Sigmoid colon (tissue), 7 donors: ENCODE measurements around the gene CYP4F11. TPM values are rescaled to one million over a fixed set of nuclear protein-coding genes. Genes with fewer than 3 reads are reported as not detected.
"Not testable (repeated sequence)": the region's sequence is repeated elsewhere in the genome, so short reads cannot be mapped to it uniquely, and the experiment has no call there.

Source experiments
- DNase-seq: peaks from one replicate; pipeline ENCODE4 v3.0.0-alpha.2; 2019
- H3K27ac ChIP-seq, 4 donors: fragments of 200-600 bp; sonication (generic); one replicate each; pipeline ENCODE4 v1.5.1; 2016 to 2019; ENCODE audit warnings: mild to moderate bottlenecking in 1 of 4
- H3K27me3 ChIP-seq, 3 donors: fragments of 200-600 bp; sonication (generic); one replicate each; pipeline ENCODE4 v1.5.1; 2019; ENCODE audit warnings: mild to moderate bottlenecking in 1 of 3
- H3K36me3 ChIP-seq, 4 donors: fragments of 200-600 bp; sonication (generic); one replicate each; pipeline ENCODE4 v1.5.1; 2016 to 2019
- H3K4me1 ChIP-seq, 4 donors: fragments of 200-600 bp; sonication (generic); one replicate each; pipeline ENCODE4 v1.5.1; 2017 to 2019
- H3K4me3 ChIP-seq, 4 donors: fragments of 200-600 bp; sonication (generic); one replicate each; pipeline ENCODE4 v1.5.1; 2017 to 2019; ENCODE audit warnings: mild to moderate bottlenecking in 2 of 4, moderate library complexity in 1 of 4
- H3K9me3 ChIP-seq, 4 donors: fragments of 200-600 bp in 3 of 4; sonication (generic) in 3 of 4; one replicate each; pipeline versions ENCODE4 v1.5.1 to v1.6.1; 2013 to 2019
- EP300 ChIP-seq, 4 donors: sonication (generic); formaldehyde crosslinking; IDR thresholded peaks; one replicate each; pipeline ENCODE4 v1.6.1; 2017; ENCODE audit warnings: antibody characterized with exemption in 4 of 4
- POLR2A ChIP-seq, 2 donors: fragments of 450-650 bp; IDR thresholded peaks; one replicate each; pipeline ENCODE4 v1.6.1; 2016; ENCODE audit warnings: antibody characterized with exemption in 2 of 2, mild to moderate bottlenecking in 2 of 2, moderate library complexity in 2 of 2
- POLR2AphosphoS5 ChIP-seq, 4 donors: sonication (generic); formaldehyde crosslinking; IDR thresholded peaks; one replicate each; pipeline ENCODE4 v1.6.1; 2017; ENCODE audit warnings: antibody characterized with exemption in 4 of 4
- WGBS, 2 donors: extraction: QIAGEN DNeasy Blood & Tissue Kit; methylation state at CpG; one replicate each; pipeline ENCODE4 v1.1.7; 2013; 5-methylcytosine and 5-hydroxymethylcytosine counted together
- intact Hi-C: fragments of 100-400 bp; cut with DNase I; formaldehyde crosslinking; loops from one replicate; pipeline ENCODE4 v1.15.1; 2023
- polyA plus RNA-seq, 3 donors: library from polyadenylated mRNA; stranded (reverse); fragments of 200-250 nt; gene quantifications; one replicate each; pipeline ENCODE4 v1.2.3, GENCODE V29; 2013
- total RNA-seq, 4 donors: library from RNA; depleted of rRNA; stranded (reverse); fragments of >200 nt; gene quantifications; one replicate each; pipeline ENCODE4 v1.1.0, GENCODE V29; 2016
- TF ChIP-seq, protein P1 (sequence below), 4 experiments: fragments of 450-650 bp in 3 of 4; fragments of 200-600 bp in 1 of 4; IDR thresholded peaks; one replicate each; pipeline ENCODE4 v1.5.1; 2016 to 2019; ENCODE audit warnings: antibody characterized with exemption in 4 of 4, mild to moderate bottlenecking in 3 of 4, moderate library complexity in 2 of 4
- donor health status: healthy with polysubstance abuse.
- donor health status: Bipolar disorder and iron deficiency.
- donor health status: healthy.

CYP4F11 gene
- total and polyA plus RNA-seq, 7 donors: 0.10 to 1.8 (median 0.67) TPM; not detected in 3

DNA sequence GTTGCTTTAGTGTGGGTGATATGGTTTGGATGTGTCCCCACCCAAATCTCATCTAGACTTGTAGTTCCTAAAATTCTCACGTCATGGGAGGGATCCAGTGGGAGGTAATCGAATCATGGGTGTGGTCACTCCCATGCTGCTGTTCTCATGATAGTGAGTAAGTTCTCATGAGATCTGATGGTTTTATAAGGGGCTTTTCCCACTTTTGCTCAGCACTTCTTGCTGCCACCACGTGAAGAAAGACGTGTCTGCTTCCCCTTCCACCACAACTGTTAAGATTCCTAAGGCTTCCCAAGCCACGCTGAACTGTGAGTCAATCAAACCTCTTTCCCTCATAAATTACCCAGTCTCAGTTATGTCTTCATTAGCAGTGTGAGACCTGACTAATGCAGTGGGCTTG lies 40.5 kb upstream of the CYP4F11 start:
- WGBS, 2 donors: 60% methylated on average over 5 of the region's 5 CpGs
- intact Hi-C loops: no loop called here
- peaks cover 0 to 24% (median 0%) of the 10 kb centered on the region in 3 donors for H3K27me3 ChIP-seq

DNA sequence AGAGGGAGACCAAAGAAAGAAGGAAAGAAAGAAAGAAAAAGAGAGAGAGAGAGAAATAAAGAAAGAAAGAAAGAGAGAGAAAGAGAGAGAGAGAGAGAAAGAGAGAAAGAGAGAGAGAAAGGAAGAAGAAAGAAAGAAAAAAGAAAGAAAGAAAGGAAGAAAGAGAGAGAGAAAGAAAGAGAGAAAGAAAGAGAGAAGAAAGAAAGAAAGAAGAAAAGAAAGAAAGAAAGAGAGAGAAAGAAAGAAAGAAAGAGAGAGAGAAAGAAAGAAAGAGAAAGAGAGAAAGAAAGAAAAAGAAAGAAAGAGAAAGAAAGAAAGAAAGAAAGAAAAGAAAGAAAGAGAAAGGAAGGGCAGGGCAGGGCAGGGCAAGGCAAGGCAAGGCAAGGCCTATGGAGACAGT lies 37.7 kb upstream of the CYP4F11 start:
- H3K36me3 ChIP-seq, H3K4me1 ChIP-seq, H3K27me3 ChIP-seq, DNase-seq, H3K4me3 ChIP-seq, H3K9me3 ChIP-seq, intact Hi-C loops, H3K27ac ChIP-seq: not testable (repeated sequence)

More for the DNA sequence above, 40.5 kb upstream of the CYP4F11 start:
- no peaks in the 10 kb centered on the region for H3K36me3 ChIP-seq
- H3K4me3 ChIP-seq: no peak overlapping the region
- no peaks in the 10 kb centered on the region for H3K4me1 ChIP-seq
- no peaks in the 10 kb centered on the region for H3K9me3 ChIP-seq
- DNase-seq: no peak
- H3K27ac ChIP-seq: no peak overlapping the region
- TF ChIP-seq EP300 (IDR thresholded peaks at IDR 0.05): no peak
- TF ChIP-seq POLR2A (IDR thresholded peaks at IDR 0.05): no peak
- no peak for TF ChIP-seq POLR2AphosphoS5 (IDR thresholded peaks at IDR 0.05)
- TF ChIP-seq, protein P1, sequence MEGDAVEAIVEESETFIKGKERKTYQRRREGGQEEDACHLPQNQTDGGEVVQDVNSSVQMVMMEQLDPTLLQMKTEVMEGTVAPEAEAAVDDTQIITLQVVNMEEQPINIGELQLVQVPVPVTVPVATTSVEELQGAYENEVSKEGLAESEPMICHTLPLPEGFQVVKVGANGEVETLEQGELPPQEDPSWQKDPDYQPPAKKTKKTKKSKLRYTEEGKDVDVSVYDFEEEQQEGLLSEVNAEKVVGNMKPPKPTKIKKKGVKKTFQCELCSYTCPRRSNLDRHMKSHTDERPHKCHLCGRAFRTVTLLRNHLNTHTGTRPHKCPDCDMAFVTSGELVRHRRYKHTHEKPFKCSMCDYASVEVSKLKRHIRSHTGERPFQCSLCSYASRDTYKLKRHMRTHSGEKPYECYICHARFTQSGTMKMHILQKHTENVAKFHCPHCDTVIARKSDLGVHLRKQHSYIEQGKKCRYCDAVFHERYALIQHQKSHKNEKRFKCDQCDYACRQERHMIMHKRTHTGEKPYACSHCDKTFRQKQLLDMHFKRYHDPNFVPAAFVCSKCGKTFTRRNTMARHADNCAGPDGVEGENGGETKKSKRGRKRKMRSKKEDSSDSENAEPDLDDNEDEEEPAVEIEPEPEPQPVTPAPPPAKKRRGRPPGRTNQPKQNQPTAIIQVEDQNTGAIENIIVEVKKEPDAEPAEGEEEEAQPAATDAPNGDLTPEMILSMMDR (IDR thresholded peaks at IDR 0.05): no peak

DNA sequence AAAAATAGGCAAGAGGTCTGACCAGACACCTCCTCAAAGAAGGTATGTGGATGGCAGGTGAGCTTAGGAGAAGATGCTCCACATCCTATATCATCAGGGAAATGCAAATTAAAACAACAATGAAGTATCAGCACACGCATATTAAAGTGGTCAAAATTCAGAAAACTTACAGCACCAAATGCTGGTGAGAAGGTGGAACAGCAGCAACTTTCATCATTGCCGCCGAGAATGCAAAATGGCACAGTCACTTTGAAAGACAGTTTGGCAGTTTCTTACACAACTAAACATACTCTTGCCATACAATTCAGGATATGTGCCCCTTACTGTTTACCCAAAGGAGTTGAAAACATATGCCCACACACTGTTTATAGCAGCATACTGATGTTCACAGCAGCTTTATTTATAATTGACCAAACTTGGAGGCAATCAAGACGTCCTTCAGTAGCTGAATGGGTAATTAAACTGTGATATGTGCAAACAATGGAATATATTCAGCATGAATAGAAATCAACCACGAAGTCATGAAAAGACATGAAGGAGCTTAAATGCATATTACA lies 37.0 kb upstream of the CYP4F11 start:
- TF ChIP-seq POLR2AphosphoS5 (IDR thresholded peaks at IDR 0.05) (no peak), EP300 (IDR thresholded peaks at IDR 0.05) (no peak), POLR2A (IDR thresholded peaks at IDR 0.05) (no peak)
- TF ChIP-seq, protein P1 (IDR thresholded peaks at IDR 0.05): no peak
- Histone ChIP-seq H3K27ac (no peak overlapping the region), H3K27me3 (peaks cover 0 to 5% (median 0%) of the 10 kb centered on the region in 3 donors), H3K4me1 (no peaks in the 10 kb centered on the region), H3K4me3 (no peak overlapping the region), H3K36me3 (no peaks in the 10 kb centered on the region), H3K9me3 (no peaks in the 10 kb centered on the region)
- DNase-seq: no peak
- intact Hi-C loops: no loop called here
- WGBS, 2 donors: 10 to 54% methylated on average over 5 of the region's 5 CpGs

DNA sequence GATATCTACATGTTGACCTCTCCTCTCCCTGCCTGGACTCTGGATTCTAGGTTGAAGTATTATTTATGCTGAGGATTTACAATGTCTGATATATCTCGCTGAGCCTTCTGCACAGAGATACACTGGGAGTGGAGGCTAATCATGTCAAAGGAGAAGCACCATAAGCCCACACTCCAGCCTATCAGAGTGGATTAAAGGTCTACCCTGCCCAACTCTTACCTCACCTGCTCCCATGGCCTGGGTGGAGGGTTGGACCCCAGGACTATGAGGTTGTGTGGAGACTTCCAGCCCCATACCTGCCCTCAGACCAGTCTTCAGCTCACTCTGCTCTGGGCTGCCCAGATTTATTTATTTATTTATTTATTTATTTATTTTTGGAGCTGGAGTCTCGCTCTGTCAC lies 29.9 kb upstream of the CYP4F11 start:
- WGBS, 2 donors: 78 to 88% methylated on average over 2 of the region's 2 CpGs
- intact Hi-C loops: no loop called here
- Histone ChIP-seq H3K9me3 (peaks cover 0 to 3% (median 1%) of the 10 kb centered on the region in 4 donors), H3K27ac (no peak overlapping the region), H3K4me1 (no peaks in the 10 kb centered on the region), H3K4me3 (no peak overlapping the region), H3K36me3 (no peaks in the 10 kb centered on the region), H3K27me3 (peaks cover 0 to 7% (median 0%) of the 10 kb centered on the region in 3 donors)
- no peak for DNase-seq
- TF ChIP-seq POLR2AphosphoS5 (IDR thresholded peaks at IDR 0.05) (no peak), EP300 (IDR thresholded peaks at IDR 0.05) (no peak), POLR2A (IDR thresholded peaks at IDR 0.05) (no peak)
- TF ChIP-seq, protein P1 (IDR thresholded peaks at IDR 0.05): no peak

DNA sequence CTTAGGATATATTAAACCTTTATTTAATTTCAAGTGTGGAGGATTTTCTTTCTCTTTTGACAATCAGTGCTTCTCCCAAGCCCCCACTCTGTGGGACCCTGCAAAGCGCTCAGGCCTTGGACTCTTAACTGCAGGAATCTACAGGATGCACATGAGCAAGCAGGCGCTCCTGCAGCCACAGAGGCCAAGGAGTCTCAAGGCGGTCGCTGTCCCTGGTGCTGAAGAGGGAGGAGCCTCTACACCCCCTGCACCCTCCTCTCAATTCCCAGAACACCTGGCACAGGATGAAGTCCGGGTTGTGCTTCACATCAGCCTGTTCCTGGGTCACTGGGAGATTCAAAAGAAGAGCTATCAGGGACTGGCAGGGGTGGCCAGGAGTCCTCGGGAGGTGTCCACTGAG lies 28.0 kb upstream of the CYP4F11 start:
- Histone ChIP-seq H3K4me3 (no peak overlapping the region), H3K36me3 (no peaks in the 10 kb centered on the region), H3K27me3 (peaks cover 0 to 7% (median 0%) of the 10 kb centered on the region in 3 donors), H3K27ac (no peak overlapping the region), H3K9me3 (peaks cover 0 to 3% (median 1%) of the 10 kb centered on the region in 4 donors), H3K4me1 (no peaks in the 10 kb centered on the region)
- TF ChIP-seq EP300 (IDR thresholded peaks at IDR 0.05) (no peak), POLR2AphosphoS5 (IDR thresholded peaks at IDR 0.05) (no peak), POLR2A (IDR thresholded peaks at IDR 0.05) (no peak)
- TF ChIP-seq, protein P1 (IDR thresholded peaks at IDR 0.05): no peak
- 74 to 82% methylated on average over 6 of the region's 6 CpGs for WGBS, 2 donors
- DNase-seq: no peak
- intact Hi-C loops: no loop called here
